AML-193 (cell line): ENCODE data around the gene CDC14B.
"Not testable (repeated sequence)": the region's sequence is repeated elsewhere in the genome, so short reads cannot be mapped to it uniquely, and the experiment has no call there.

Source experiments
- DNase-seq, 2 experiments: peaks; one replicate each; lab custom pipeline; 2025; lab: John Stamatoyannopoulos, UW

CDC14B gene

GRCh38 chr9:96621618-96622017, 2.0 kb upstream of the CDC14B start:
- no peak for DNase-seq

DNA sequence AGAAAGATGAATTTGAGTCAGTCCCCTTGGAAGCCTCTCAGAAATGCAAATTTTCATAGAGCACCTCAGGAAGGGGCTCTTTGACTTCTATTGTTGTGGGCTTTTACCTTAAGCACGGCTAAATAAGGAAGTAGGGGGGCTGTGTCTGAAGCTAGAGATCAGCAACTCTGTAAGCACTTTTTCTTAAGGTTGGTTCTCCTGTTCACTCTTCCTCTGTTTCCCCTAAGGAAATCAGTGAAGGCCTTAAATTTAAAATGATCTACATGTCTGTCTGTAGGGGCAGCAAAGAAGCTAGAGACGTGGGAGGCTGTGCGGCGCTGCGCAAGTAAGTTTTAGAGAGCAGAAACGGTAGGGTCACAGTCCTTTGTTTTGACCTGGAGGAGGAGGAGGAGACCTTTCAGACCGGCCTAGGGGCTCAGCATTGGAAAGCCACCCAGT, 1.2 kb upstream of the CDC14B start:
- no peak for DNase-seq

- no peak for DNase-seq
Observed at GRCh38 chr9:96620181-96620514, 505 bp upstream of the CDC14B start.

DNA sequence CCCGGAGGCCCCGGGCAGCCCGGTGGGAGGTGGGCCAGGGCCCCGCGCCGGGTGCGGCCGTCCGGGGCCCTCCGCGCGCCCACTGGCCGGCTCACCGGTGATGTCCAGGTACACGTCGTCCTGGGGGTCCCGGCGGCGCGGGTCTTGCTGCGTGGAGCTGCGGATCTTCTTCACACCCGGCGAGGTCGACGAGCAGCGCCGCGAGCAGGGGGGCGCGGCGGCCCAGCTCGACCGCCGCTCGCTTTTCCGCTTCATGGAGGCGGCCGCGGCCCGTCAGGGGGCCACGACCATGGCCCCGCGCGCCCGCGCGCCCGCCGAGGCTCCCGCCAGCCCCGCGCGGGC, 548 bp downstream of the CDC14B start:
- no peak for DNase-seq

- no peak for DNase-seq
Observed at GRCh38 chr9:96618209-96619123, 1.2 kb downstream of the CDC14B start.

DNA sequence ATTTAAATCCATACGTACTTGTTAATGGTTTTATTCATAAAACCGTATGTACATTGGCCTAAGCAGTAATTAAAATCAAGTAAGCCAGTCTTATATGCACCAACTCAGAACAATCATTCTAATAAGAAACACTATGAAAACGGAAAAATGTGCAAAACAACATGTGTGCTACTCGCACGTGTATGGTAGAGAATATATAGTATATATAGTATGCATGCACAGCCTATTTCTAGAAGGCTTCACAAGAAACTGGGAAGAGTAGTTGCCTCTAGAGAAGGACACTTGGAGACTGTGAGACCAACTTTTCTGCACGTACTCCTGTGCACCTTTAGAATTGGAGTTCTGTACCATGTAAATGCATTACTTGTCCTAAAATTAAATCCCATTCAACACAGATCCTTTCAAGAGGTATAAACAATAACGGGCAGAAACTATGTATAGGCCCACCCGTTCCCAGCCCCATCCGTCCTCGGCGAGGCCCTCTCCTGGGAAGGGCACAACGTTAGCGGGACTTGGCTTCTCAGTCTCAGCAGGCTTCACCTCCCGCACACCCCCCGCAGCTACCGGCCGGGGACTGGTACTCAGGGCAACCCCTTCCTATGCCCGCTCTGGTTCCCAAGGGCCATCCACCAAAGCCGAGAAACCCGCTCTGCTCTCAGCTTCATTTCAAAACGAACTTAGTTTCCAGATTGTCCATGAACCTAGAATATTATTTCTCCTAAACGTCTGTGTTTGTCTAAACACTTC, 2.0 kb downstream of the CDC14B start:
- DNase-seq, result no peak

- DNase-seq, result no peak
Observed at GRCh38 chr9:96616817-96617438, 2.7 kb downstream of the CDC14B start.

- no peak for DNase-seq
Observed at GRCh38 chr9:96615411-96615810, 4.2 kb downstream of the CDC14B start.

DNA sequence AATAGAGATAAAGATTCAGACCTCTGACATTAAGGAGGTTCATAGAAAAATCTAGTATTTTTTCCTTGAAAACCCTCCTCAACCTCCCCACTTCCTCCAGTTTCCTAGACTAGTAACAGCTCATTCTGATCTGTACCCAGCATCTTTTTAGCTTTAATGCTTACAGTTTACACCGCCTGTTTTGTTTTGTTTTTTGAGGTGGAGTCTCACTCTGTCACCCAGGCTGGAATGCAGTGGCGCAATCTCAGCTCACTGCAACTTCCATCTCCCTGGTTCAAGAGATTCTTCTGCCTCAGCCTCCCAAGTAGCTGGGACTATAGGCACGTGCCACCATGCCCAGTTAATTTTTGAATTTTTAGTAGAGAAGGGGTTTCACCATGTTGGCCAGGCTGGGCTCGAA, 5.0 kb downstream of the CDC14B start:
- not testable (repeated sequence) for DNase-seq

- no peak for DNase-seq
Observed at GRCh38 chr9:96612966-96613589, 6.6 kb downstream of the CDC14B start.

DNA sequence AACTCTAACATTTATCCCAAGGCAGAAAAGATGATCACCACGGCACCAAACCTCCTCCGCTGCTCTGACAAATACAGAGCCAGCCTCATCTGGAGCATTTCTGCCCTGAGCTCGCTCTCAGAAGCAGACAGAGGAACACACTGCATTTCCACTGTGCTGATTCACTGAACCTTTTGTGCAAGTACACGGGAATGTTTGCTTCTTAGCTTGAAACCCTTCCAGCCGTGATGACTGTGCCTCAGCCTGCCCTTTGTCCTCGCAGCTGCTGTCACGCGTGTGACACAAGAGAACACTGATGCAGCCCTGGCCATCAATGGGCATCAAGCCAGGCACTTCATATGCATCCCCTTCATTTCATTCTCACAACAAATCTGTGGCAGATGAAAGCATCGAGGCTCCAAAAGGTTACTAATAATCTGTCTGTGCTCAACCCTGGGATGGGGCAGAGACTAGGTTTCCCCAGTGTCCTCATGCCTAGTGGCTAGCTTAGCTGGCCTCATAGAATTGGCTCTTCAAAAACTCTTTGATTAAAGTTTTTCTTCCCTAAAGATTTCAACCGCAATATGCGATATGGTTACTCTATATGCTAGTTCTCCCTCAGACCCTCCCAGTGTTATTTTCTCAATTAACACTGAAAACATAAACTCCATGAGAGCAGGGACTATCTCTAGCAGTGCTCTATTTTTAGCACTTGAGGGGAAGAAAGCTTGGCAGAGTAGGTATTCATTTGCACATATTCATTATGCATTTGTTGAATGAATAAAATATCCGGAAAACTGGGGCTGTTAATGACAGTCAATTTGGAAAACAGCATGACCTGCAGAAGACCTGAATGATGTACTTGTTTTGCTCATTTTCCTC, 7.3 kb downstream of the CDC14B start:
- DNase-seq, result no peak

GRCh38 chr9:96611302-96611701, 8.3 kb downstream of the CDC14B start:
- no peak for DNase-seq

DNA sequence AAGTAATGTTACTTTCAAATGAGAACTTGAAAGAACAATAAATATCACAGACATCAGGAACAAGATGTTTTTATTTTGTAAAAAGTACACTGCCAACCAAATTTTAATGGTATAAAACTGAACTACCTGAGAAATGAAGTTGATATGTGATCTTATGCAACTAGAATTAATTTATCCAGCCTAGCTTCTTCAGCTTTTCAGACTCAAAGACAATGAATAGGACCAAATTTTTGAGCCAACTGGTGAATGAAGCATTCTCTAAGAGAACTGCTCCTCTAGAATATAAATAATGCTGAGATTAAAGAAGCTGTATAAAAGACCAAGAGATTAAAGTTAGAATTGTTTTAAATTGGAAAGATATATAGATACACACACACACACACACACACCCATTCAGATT, 9.9 kb downstream of the CDC14B start:
- DNase-seq, result no peak

- no peak for DNase-seq
Observed at GRCh38 chr9:96607971-96608370, 11.7 kb downstream of the CDC14B start.

- no peak for DNase-seq
Observed at GRCh38 chr9:96605328-96605727, 14.3 kb downstream of the CDC14B start.

GRCh38 chr9:96604004-96604319, 15.7 kb downstream of the CDC14B start:
- no peak for DNase-seq

DNA sequence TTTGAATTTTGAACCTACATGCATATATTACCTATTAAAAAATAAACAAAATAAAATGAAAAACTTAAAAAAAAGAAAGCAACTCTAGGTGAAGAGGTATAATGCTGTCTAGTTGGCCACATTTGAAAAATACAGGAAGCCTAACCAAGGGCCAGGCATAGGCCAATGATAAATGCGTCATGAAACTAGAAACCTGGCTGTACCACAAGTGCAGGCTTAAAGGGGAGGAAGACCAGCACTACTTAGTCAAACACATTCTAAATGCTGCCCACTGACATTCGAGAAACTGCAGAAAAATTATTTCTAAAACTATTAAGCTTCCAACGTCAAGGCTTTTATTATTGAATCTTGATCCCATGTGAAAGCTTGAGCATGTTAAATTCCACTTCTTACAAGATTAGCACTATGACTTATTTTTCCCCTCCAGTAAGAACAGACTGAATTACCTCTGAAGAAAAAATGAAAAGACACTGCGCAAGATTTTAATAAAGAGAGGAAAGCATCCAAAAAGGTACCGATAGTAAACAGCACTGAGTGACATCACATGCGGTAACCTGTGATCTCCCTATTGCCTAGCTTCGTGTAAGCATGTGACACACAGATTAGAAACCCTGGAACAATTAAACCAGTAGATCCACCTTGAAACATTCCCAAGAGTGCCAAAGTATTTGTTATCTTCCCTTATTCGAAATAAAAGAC, 16.2 kb downstream of the CDC14B start:
- DNase-seq, result no peak

- no peak for DNase-seq
Observed at GRCh38 chr9:96599298-96599697, 20.3 kb downstream of the CDC14B start.

- no peak for DNase-seq
Observed at GRCh38 chr9:96596601-96597111, 23.0 kb downstream of the CDC14B start.

- DNase-seq, result no peak
Observed at GRCh38 chr9:96587338-96588315, 32.0 kb downstream of the CDC14B start.
